Measurements from ENCODE around the gene ZNF583.

Gene ZNF583

GRCh38 chr19:56474308-56474707, 70.2 kb downstream of the ZNF583 start:
- no peak for DNase-seq (ENCODE audit: low read depth in 2 of 2)

- DNase-seq (ENCODE audit: low read depth in 2 of 2), result no peak
Measured at GRCh38 chr19:56476093-56476492, 72.0 kb downstream of the ZNF583 start.
